Lung (tissue), 12 donors: ENCODE results near the gene TMX3. TPM values are rescaled to one million over a fixed set of nuclear protein-coding genes. Genes with fewer than 3 reads are reported as not detected.

Experiments
- ATAC-seq: fragments of 200-7000 bp; cut with Tn5 transposase; one replicate; pipeline ENCODE4 v1.9.1; 2020; ENCODE audit warnings: moderate number of reproducible peaks; ENCODE audit not compliant: insufficient read depth, low FRiP score
- DNase-seq, 3 donors: peaks; one replicate each; pipeline ENCODE4 v3.0.0-alpha.2; 2013 to 2017
- H3K27ac ChIP-seq, 2 donors: one replicate each; pipeline ENCODE4 v1.5.1; 2013; ENCODE audit warnings: mild to moderate bottlenecking in 2 of 2, moderate library complexity in 2 of 2, control low read depth in 1 of 2, inconsistent platforms in 1 of 2, low read depth in 1 of 2, low read length in 1 of 2
- H3K27me3 ChIP-seq, 3 donors: one replicate each; pipeline ENCODE4 v1.5.1; 2013; ENCODE audit warnings: low read length in 2 of 3; ENCODE audit not compliant: control insufficient read depth in 3 of 3, insufficient read depth in 3 of 3
- H3K36me3 ChIP-seq, 4 donors: one replicate each; pipeline ENCODE4 v1.5.1; 2013; ENCODE audit warnings: low read length in 4 of 4, mild to moderate bottlenecking in 1 of 4, moderate library complexity in 1 of 4; ENCODE audit not compliant: control insufficient read depth in 4 of 4, insufficient read depth in 4 of 4
- H3K4me1 ChIP-seq, 5 donors: one replicate each; pipeline ENCODE4 v1.5.1; 2013; ENCODE audit warnings: low read length in 5 of 5, mild to moderate bottlenecking in 2 of 5, moderate library complexity in 1 of 5; ENCODE audit not compliant: control insufficient read depth in 5 of 5, insufficient read depth in 5 of 5
- H3K4me3 ChIP-seq: one replicate; pipeline ENCODE4 v1.5.1; 2013; ENCODE audit warnings: mild to moderate bottlenecking, control low read depth, moderate library complexity
- H3K9ac ChIP-seq, 2 donors: one replicate each; pipeline ENCODE4 v1.5.1; 2013; ENCODE audit warnings: low read length in 2 of 2, control low read depth in 1 of 2; ENCODE audit not compliant: insufficient read depth in 1 of 2
- H3K9me3 ChIP-seq, 4 donors: one replicate each; pipeline ENCODE4 v1.5.1; 2013; ENCODE audit warnings: low read length in 3 of 4, mild to moderate bottlenecking in 1 of 4, moderate library complexity in 1 of 4; ENCODE audit not compliant: control insufficient read depth in 4 of 4, insufficient read depth in 3 of 4
- CTCF ChIP-seq: IDR thresholded peaks from 2 replicates; pipeline ENCODE4 v1.5.1; 2012; ENCODE audit warnings: mild to moderate bottlenecking; ENCODE audit errors: control extremely low read depth, extremely low read depth
- WGBS, 2 donors: extraction: QIAGEN DNeasy Blood & Tissue Kit; methylation state at CpG; one replicate each; pipeline ENCODE4 v1.1.7; 2013; 5-methylcytosine and 5-hydroxymethylcytosine counted together
- polyA plus RNA-seq, 2 donors: library from polyadenylated mRNA; stranded (reverse); fragments of 200-250 nt; gene quantifications; one replicate each; pipeline ENCODE4 v1.2.1, GENCODE V29; 2013
- total RNA-seq, 2 donors: library from RNA; depleted of rRNA in 1 of 2; stranded (reverse); fragments of >200 nt in 1 of 2; gene quantifications; one replicate each; pipeline ENCODE4 v1.2.1, GENCODE V29; 2014 to 2021
- donor health status: control.
- donor health status: control.
- donor health status: Bipolar disorder and iron deficiency.
- donor health status: healthy.
- donor health status: DM: yes; HTN: yes; CAD: no.

TMX3 gene
- total and polyA plus RNA-seq, 4 donors = 23.9 to 78.6 (median 41.9) TPM

DNA sequence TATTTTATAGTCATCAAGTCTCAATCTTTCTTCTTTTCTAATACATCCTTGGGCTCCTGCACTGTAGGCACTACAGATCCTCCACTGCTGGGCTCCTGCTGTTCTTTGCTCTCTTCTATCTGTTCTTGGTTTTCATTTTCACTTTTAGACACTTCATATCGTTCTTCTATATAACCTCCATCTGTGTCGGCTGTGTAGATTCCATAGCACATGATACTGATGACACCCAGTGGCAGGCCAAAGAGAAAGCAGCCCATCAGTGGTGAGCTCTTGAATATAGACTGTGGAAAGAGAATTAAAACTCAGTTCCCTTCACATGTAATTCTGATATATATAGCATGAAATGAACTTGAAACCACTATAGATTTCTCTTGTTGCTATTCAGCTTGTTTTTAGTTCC, 38.0 kb downstream of the TMX3 start:
- Histone ChIP-seq H3K9me3 (no peaks in the 10 kb centered on the region), H3K9ac (no peak overlapping the region), H3K4me3 (no peak overlapping the region), H3K36me3 (peaks cover 11 to 45% (median 23%) of the 10 kb centered on the region in 4 donors), H3K4me1 (no peaks in the 10 kb centered on the region), H3K27me3 (no peaks in the 10 kb centered on the region), H3K27ac (no peak overlapping the region)
- no peak for TF ChIP-seq CTCF
- DNase-seq = peak in 1 of 3 donors; percentile 14
- no peak for ATAC-seq
- WGBS, 2 donors = 68 to 78% methylated on average over 2 of the region's 2 CpGs

- Histone ChIP-seq H3K4me1 (peaks cover 0 to 4% (median 0%) of the 10 kb centered on the region in 5 donors), H3K4me3 (no peak overlapping the region), H3K9ac (no peak overlapping the region), H3K36me3 (no peaks in the 10 kb centered on the region), H3K27ac (no peak overlapping the region), H3K27me3 (no peaks in the 10 kb centered on the region), H3K9me3 (no peaks in the 10 kb centered on the region)
- no peak for ATAC-seq
- DNase-seq = peak in 2 of 3 donors; percentile 37 to 40
- TF ChIP-seq CTCF = no peak
- WGBS, 2 donors = 75 to 87% methylated on average over 5 of the region's 5 CpGs
Observed at GRCh38 chr18:68667121-68667520, 47.8 kb downstream of the TMX3 start.

DNA sequence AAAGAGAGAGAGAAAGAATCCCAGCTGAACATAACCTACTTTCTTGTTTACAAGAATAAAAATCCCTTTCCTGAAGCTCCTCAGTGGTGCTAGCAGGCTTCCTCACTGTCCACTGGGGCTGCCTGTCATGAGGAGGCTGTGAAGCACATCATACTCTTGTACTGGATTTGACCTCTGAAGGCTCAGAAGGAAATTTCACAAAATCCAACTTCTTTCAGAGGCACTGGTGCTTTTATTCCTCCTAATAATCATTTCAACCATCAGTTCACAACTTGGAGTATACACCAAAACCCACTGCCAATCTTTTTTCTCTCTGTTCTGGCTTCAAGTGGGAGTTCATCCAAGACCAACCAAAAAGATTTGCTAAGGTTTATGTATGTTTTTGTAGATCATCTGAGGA, 48.5 kb downstream of the TMX3 start:
- no peak for TF ChIP-seq CTCF
- Histone ChIP-seq H3K4me3 (no peak overlapping the region), H3K4me1 (peaks cover 0 to 4% (median 0%) of the 10 kb centered on the region in 5 donors), H3K9ac (no peak overlapping the region), H3K9me3 (no peaks in the 10 kb centered on the region), H3K27ac (no peak overlapping the region), H3K36me3 (no peaks in the 10 kb centered on the region), H3K27me3 (no peaks in the 10 kb centered on the region)
- DNase-seq = peak; percentile 18 to 74 (median 66)
- ATAC-seq = no peak

DNA sequence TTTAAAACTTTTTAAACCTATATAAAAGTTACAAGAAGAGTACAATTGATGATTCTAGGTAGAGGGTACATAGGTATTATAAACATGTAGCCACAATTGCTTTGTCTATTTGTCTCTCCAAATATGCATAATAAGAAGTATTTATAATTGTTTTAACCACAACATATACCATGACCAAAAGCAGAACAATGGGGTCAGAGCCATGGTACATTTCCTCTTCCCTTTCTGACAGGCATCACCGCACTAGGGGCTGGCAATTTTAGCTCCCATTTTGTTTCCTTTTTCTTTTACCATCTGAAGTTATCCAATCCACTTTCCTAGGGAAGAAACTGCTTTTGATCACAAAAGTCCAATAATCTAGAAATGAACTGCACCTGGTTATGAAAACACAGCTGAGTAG, 49.3 kb downstream of the TMX3 start:
- DNase-seq (no peak), ATAC-seq (no peak)
- no peak for TF ChIP-seq CTCF
- Histone ChIP-seq H3K9ac (no peak overlapping the region), H3K27me3 (no peaks in the 10 kb centered on the region), H3K9me3 (no peaks in the 10 kb centered on the region), H3K4me3 (no peak overlapping the region), H3K36me3 (no peaks in the 10 kb centered on the region), H3K4me1 (peaks cover 0 to 4% (median 0%) of the 10 kb centered on the region in 5 donors), H3K27ac (no peak overlapping the region)
- WGBS, 2 donors = 19 to 60% methylated on average over 1 of the region's 1 CpG
